COLO829 (cell line): ENCODE data around the gene TAS2R30.
A peak's percentile ranks its signal among the peaks of the same experiment; 100 is the strongest.

Experiments used
- DNase-seq: peaks from one replicate; pipeline ENCODE4 v3.0.0; 2012; ENCODE audit warnings: low spot score

Gene TAS2R30

GRCh38 chr12:11134305-11134704, at the start of gene TAS2R30:
Gene TAS2R30, minus strand, starts transcription at chr12:11134644. Its CDS starts 400 bp downstream, at chr12:11134244.
- DNase-seq: no peak

- no peak for DNase-seq
These were observed 48.6 kb upstream of the TAS2R30 start for GRCh38 chr12:11183011-11183410.

- DNase-seq: no peak
These were observed 48.1 kb upstream of the TAS2R30 start for GRCh38 chr12:11182529-11182928.

GRCh38 chr12:11178250-11178649, 43.8 kb upstream of the TAS2R30 start:
- no peak for DNase-seq

- DNase-seq: peak; percentile 53
These were observed 39.6 kb upstream of the TAS2R30 start for GRCh38 chr12:11174022-11174421.

GRCh38 chr12:11171969-11172675, 37.7 kb upstream of the TAS2R30 start:
- DNase-seq: no peak

GRCh38 chr12:11171145-11171968, 36.9 kb upstream of the TAS2R30 start, which contains the start of gene SMIM10L1:
Gene SMIM10L1, plus strand, starts transcription at chr12:11171194. Its CDS starts 163 bp downstream, at chr12:11171357.
- peak; percentile 76 for DNase-seq

- DNase-seq: no peak
These were observed 36.3 kb upstream of the TAS2R30 start for GRCh38 chr12:11170810-11171144.

GRCh38 chr12:11166300-11166699, 31.9 kb upstream of the TAS2R30 start:
- no peak for DNase-seq

GRCh38 chr12:11164384-11164783, 29.9 kb upstream of the TAS2R30 start:
- no peak for DNase-seq

- no peak for DNase-seq
These were observed 28.1 kb upstream of the TAS2R30 start for GRCh38 chr12:11162502-11162901.

- DNase-seq: no peak
These were observed 24.5 kb upstream of the TAS2R30 start for GRCh38 chr12:11158885-11159444.

GRCh38 chr12:11154400-11154925, 20.0 kb upstream of the TAS2R30 start:
- no peak for DNase-seq

GRCh38 chr12:11152725-11153124, 18.3 kb upstream of the TAS2R30 start:
- DNase-seq: no peak

- no peak for DNase-seq
These were observed 16.4 kb upstream of the TAS2R30 start for GRCh38 chr12:11150832-11151231.

GRCh38 chr12:11147420-11147819, 13.0 kb upstream of the TAS2R30 start:
- DNase-seq: no peak

- DNase-seq: no peak
These were observed 9.9 kb upstream of the TAS2R30 start for GRCh38 chr12:11144297-11144696.

GRCh38 chr12:11143352-11143751, 8.9 kb upstream of the TAS2R30 start:
- DNase-seq: no peak

- DNase-seq: no peak
These were observed 1.6 kb upstream of the TAS2R30 start for GRCh38 chr12:11136075-11136474.

- no peak for DNase-seq
These were observed 628 bp downstream of the TAS2R30 start for GRCh38 chr12:11133816-11134215.

- no peak for DNase-seq
These were observed 1.3 kb downstream of the TAS2R30 start for GRCh38 chr12:11133162-11133561.

GRCh38 chr12:11130999-11131398, 3.4 kb downstream of the TAS2R30 start:
- DNase-seq: no peak

- no peak for DNase-seq
These were observed 4.1 kb downstream of the TAS2R30 start for GRCh38 chr12:11130382-11130781.
